HFFc6 (cell line): ENCODE measurements around the gene SETDB1. TPM values are rescaled to one million over a fixed set of nuclear protein-coding genes. Genes with fewer than 3 reads are reported as not detected.

Source experiments
- DNase-seq: peaks from one replicate; pipeline ENCODE4 v3.0.0-alpha.2; 2018
- H3K27ac Mint-ChIP-seq: 2 replicates; pipeline ENCODE4 v1.8.0; 2020; ENCODE audit warnings: mild to moderate bottlenecking, mixed read lengths
- H3K27me3 Mint-ChIP-seq: 2 replicates; pipeline ENCODE4 v1.8.0; 2021; ENCODE audit warnings: mild to moderate bottlenecking, moderate library complexity, mixed read lengths; ENCODE audit not compliant: insufficient read depth
- H3K36me3 Mint-ChIP-seq: 2 replicates; pipeline ENCODE4 v1.8.0; 2021; ENCODE audit warnings: low read depth, mixed read lengths
- H3K4me1 Mint-ChIP-seq: 2 replicates; pipeline ENCODE4 v1.8.0; 2020; ENCODE audit warnings: low read depth, mixed read lengths
- H3K4me3 Mint-ChIP-seq: 2 replicates; pipeline ENCODE4 v1.8.0; 2020; ENCODE audit warnings: mild to moderate bottlenecking, moderate library complexity, mixed read lengths
- H3K9me3 Mint-ChIP-seq: 2 replicates; pipeline ENCODE4 v1.8.0; 2020; ENCODE audit warnings: mild to moderate bottlenecking, mixed read lengths
- total RNA-seq, 6 experiments: library from RNA; stranded (reverse); fragmentation: NEBNext Ultra II Directional; extraction: Animal tissue kit (Norgen Biotek cat#: 25700); gene quantifications; 2 replicates in 1 of 6; 3 replicates in 5 of 6; pipeline ENCODE4 v1.2.3, GENCODE V29; 2021
- TF ChIP-seq, protein P1 (sequence below): fragments of 200-600 bp; sonication (generic); IDR thresholded peaks from 2 replicates; pipeline ENCODE4 v1.5.0; 2021; ENCODE audit warnings: antibody characterized with exemption, mild to moderate bottlenecking

SETDB1 gene
- total RNA-seq, 6 experiments from 2014 or later, result 21.0 to 25.7 (median 23.4) TPM

DNA sequence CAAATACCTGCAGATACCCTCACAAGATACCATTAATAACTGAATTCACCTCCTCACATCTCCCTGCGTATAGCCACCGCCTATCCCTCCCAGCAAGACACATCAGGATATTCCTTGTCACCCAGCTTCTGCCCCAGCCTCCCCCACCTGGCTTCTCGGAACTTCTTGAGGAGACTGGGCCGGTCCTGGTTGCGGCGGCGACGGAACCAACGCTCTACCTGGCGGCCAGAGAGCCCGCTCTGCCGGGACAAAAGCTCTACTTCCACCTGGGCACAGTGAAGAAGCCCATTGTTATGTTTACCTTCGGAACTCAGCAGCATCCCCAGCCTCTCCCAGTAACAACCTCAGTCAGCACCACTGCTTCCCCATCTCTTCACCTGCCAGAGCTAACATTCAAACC lies 41.8 kb downstream of the SETDB1 start:
- Mint-ChIP-seq H3K4me1 (peaks cover 29% of the 10 kb centered on the region), H3K27me3 (peaks cover 8% of the 10 kb centered on the region), H3K36me3 (peaks cover 45% of the 10 kb centered on the region), H3K27ac (no peak overlapping the region; the same call in 1 of the 2 replicates), H3K9me3 (no peaks in the 10 kb centered on the region), H3K4me3 (no peak overlapping the region)
- TF ChIP-seq, protein P1, sequence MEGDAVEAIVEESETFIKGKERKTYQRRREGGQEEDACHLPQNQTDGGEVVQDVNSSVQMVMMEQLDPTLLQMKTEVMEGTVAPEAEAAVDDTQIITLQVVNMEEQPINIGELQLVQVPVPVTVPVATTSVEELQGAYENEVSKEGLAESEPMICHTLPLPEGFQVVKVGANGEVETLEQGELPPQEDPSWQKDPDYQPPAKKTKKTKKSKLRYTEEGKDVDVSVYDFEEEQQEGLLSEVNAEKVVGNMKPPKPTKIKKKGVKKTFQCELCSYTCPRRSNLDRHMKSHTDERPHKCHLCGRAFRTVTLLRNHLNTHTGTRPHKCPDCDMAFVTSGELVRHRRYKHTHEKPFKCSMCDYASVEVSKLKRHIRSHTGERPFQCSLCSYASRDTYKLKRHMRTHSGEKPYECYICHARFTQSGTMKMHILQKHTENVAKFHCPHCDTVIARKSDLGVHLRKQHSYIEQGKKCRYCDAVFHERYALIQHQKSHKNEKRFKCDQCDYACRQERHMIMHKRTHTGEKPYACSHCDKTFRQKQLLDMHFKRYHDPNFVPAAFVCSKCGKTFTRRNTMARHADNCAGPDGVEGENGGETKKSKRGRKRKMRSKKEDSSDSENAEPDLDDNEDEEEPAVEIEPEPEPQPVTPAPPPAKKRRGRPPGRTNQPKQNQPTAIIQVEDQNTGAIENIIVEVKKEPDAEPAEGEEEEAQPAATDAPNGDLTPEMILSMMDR, result no peak
- no peak for DNase-seq

DNA sequence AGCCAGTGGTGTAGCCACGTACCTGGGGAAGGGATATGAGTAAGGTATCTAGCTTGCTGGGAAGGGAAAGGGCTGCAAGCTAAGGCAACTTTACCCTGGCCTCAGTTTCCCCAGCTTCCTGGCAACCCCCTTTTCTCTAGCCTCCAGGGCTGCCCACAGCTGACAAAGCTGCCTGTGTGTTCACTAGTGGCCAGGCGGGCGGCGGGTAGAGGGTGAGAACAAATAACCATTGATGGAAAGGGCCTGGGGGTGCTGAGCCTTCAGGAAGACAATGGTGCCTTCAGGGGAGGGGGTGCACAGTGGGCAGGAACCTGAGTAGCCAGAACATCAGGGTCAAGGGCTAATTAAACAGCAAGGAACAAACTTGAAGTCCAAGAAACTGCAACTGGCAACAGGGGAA lies 42.3 kb downstream of the SETDB1 start:
- TF ChIP-seq, protein P1, result no peak
- Mint-ChIP-seq H3K27ac (no peak overlapping the region), H3K27me3 (peaks cover 8% of the 10 kb centered on the region), H3K36me3 (peaks cover 45% of the 10 kb centered on the region), H3K9me3 (no peaks in the 10 kb centered on the region), H3K4me1 (peaks cover 32% of the 10 kb centered on the region), H3K4me3 (no peak overlapping the region)
- DNase-seq, result no peak

GRCh38 chr1:150969626-150970025 lies 43.5 kb downstream of the SETDB1 start:
- Mint-ChIP-seq H3K9me3 (no peaks in the 10 kb centered on the region), H3K36me3 (peaks cover 35% of the 10 kb centered on the region), H3K4me1 (peaks cover 32% of the 10 kb centered on the region), H3K4me3 (no peak overlapping the region), H3K27ac (no peak overlapping the region), H3K27me3 (peaks cover 8% of the 10 kb centered on the region)
- TF ChIP-seq, protein P1, result no peak
- DNase-seq, result no peak

DNA sequence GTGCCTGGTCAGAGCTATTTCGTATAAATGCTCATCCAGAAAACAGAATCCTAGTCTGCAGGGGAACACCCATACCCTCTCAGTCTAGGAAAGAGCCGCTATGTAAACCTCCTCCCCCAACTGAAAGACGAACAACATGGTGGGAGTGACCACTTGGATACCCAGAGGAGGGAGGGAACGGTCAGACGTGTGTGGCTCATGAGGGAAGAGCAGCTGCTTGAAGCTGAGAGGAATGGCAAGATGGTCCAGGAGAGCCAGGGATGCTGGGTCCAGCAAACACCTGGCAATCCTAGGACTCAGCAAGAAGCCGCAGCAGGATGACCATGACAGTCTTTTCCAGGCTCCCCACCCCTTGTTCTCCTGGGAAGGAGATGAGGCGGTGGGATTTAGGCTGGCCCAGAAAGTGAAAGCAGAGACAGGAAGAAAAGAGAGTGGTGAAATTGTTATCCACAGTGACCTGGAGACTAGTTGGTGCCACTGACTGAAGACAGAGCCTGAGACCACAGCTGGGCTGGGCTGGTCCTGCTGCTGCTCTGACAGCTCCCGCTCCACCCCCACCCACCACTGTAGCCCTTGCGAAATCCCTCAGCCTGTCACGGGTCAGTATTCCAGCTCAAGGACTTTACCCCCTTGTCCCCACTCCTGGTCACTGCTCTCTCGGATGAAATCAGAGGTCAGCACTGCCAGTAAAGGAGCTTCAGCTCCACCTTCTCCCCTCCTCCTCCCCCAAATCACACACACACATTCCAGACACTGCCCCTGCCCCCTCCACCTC lies 44.8 kb downstream of the SETDB1 start:
- Mint-ChIP-seq H3K9me3 (no peaks in the 10 kb centered on the region), H3K4me1 (peaks cover 35% of the 10 kb centered on the region), H3K36me3 (peaks cover 27% of the 10 kb centered on the region), H3K4me3 (peak overlapping the region; percentile 91), H3K27me3 (peaks cover 8% of the 10 kb centered on the region), H3K27ac (peak overlapping the region; percentile 73)
- DNase-seq, result no peak
- TF ChIP-seq, protein P1, result no peak

GRCh38 chr1:150971583-150972416 lies 45.6 kb downstream of the SETDB1 start:
- TF ChIP-seq, protein P1, result peak; percentile 61
- peaks cover 19% of the 10 kb centered on the region for H3K36me3 Mint-ChIP-seq
- H3K9me3 Mint-ChIP-seq, result no peaks in the 10 kb centered on the region
- DNase-seq, result no peak
- peaks cover 41% of the 10 kb centered on the region for H3K4me1 Mint-ChIP-seq
- H3K27me3 Mint-ChIP-seq, result peaks cover 5% of the 10 kb centered on the region; the same call in 1 of the 2 replicates
- peak overlapping the region; percentile 73 for H3K27ac Mint-ChIP-seq
- H3K4me3 Mint-ChIP-seq, result peak overlapping the region; percentile 91
